HG02623 (cell line): ENCODE results near the gene NUTM1.
A peak's percentile ranks its signal among the peaks of the same experiment; 100 is the strongest.
"Not testable (repeated sequence)": the region's sequence is repeated elsewhere in the genome, so short reads cannot be mapped to it uniquely, and the experiment has no call there.

Experiments
- ATAC-seq: cut with Tn5 transposase; IDR thresholded peaks from one replicate; pipeline ENCODE4 v1.9.1; 2021; ENCODE audit warnings: moderate library complexity; ENCODE audit not compliant: unreplicated experiment

The NUTM1 gene

GRCh38 chr15:34364041-34364440 is 20.9 kb downstream of the NUTM1 start:
- ATAC-seq = no peak

- ATAC-seq = no peak
These were observed 22.1 kb downstream of the NUTM1 start for GRCh38 chr15:34365091-34365825.

GRCh38 chr15:34365836-34366235 is 22.7 kb downstream of the NUTM1 start:
- ATAC-seq = no peak

GRCh38 chr15:34366271-34367065 is 23.4 kb downstream of the NUTM1 start:
- ATAC-seq = no peak

- ATAC-seq = peak; percentile 69
These were observed 24.3 kb downstream of the NUTM1 start, which contains the start of gene LPCAT4 for GRCh38 chr15:34367101-34368081. TSS of gene LPCAT4 (minus strand) at chr15:34367196. CDS start at chr15:34367100, 96 bp downstream.

GRCh38 chr15:34370129-34370528 is 27.0 kb downstream of the NUTM1 start:
- ATAC-seq = no peak

GRCh38 chr15:34370643-34371042 is 27.5 kb downstream of the NUTM1 start:
- no peak for ATAC-seq

GRCh38 chr15:34373951-34374350 is 30.8 kb downstream of the NUTM1 start:
- no peak for ATAC-seq

GRCh38 chr15:34374816-34375215 is 31.7 kb downstream of the NUTM1 start:
- ATAC-seq = no peak

GRCh38 chr15:34375541-34375940 is 32.4 kb downstream of the NUTM1 start:
- ATAC-seq = not testable (repeated sequence)

- ATAC-seq = no peak
These were observed 33.7 kb downstream of the NUTM1 start for GRCh38 chr15:34376856-34377255.

GRCh38 chr15:34380491-34380890 is 37.4 kb downstream of the NUTM1 start:
- not testable (repeated sequence) for ATAC-seq

- ATAC-seq = not testable (repeated sequence)
These were observed 38.9 kb downstream of the NUTM1 start for GRCh38 chr15:34381829-34382521.

- not testable (repeated sequence) for ATAC-seq
These were observed 46.5 kb downstream of the NUTM1 start for GRCh38 chr15:34389594-34390086.

- not testable (repeated sequence) for ATAC-seq
These were observed 49.9 kb downstream of the NUTM1 start for GRCh38 chr15:34392981-34393380.

- not testable (repeated sequence) for ATAC-seq
These were observed 54.6 kb downstream of the NUTM1 start for GRCh38 chr15:34397637-34398259.

GRCh38 chr15:34403160-34403598 is 60.1 kb downstream of the NUTM1 start:
- ATAC-seq = not testable (repeated sequence)

GRCh38 chr15:34403899-34404298 is 60.8 kb downstream of the NUTM1 start:
- peak; percentile 60 for ATAC-seq
